ENCODE data around the gene KSR2. TPM values are rescaled to one million over a fixed set of nuclear protein-coding genes. Genes with fewer than 3 reads are reported as not detected.
"Not testable (repeated sequence)": the region's sequence is repeated elsewhere in the genome, so short reads cannot be mapped to it uniquely, and the experiment has no call there.

Gene KSR2
- total RNA-seq, 1 donor from 2014 or later: 1.4 TPM

DNA sequence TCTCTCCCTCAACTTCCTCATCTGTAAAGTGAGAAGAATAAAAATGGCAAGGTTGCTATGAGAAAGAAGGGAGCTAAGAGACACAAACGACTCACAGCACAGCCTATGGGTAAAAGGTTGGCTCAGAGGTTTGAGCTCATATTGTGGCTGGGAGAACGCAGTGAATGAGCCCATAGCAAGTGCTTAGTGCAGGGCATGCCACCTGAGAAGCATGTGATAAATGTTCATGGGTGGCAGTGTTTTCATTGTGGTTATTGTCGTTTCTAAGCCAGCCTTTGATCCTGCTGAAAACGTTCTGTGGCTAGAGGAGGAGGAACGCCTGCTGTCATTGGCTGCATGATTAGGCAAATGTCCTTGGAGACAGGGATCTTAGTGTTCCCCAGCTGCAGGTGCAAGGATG is 150.4 kb downstream of the KSR2 start:
- Histone ChIP-seq H3K4me3 (no peak overlapping the region), H3K36me3 (no peaks in the 10 kb centered on the region), H3K4me1 (no peaks in the 10 kb centered on the region), H3K27me3 (peaks cover 10% of the 10 kb centered on the region), H3K9me3 (no peaks in the 10 kb centered on the region), H3K27ac (no peak overlapping the region)
- no peak for ATAC-seq
- no peak for DNase-seq
- TF ChIP-seq, protein P1, sequence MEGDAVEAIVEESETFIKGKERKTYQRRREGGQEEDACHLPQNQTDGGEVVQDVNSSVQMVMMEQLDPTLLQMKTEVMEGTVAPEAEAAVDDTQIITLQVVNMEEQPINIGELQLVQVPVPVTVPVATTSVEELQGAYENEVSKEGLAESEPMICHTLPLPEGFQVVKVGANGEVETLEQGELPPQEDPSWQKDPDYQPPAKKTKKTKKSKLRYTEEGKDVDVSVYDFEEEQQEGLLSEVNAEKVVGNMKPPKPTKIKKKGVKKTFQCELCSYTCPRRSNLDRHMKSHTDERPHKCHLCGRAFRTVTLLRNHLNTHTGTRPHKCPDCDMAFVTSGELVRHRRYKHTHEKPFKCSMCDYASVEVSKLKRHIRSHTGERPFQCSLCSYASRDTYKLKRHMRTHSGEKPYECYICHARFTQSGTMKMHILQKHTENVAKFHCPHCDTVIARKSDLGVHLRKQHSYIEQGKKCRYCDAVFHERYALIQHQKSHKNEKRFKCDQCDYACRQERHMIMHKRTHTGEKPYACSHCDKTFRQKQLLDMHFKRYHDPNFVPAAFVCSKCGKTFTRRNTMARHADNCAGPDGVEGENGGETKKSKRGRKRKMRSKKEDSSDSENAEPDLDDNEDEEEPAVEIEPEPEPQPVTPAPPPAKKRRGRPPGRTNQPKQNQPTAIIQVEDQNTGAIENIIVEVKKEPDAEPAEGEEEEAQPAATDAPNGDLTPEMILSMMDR (IDR thresholded peaks at IDR 0.05): no peak
- intact Hi-C loops (cut with DNase I): no loop called here

DNA sequence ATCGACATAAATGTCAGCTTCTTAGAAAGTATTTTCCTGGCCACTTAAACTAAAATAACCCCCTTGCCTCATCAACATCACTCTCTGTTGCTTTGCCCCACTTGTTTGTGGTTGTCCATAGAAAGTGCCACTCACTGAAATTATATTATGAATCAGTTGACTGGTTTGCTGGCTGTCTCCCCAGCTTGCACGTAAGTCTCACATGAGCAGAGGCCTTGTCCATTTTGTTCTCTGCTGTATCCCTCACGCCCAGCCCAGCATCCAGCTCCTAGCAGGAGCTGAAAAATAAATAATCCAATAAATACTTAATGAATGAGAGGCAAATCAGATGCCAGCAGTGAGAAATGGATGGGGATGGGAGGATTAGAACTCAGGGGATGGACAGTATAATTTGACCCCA is 159.3 kb downstream of the KSR2 start:
- ATAC-seq (no peak), DNase-seq (no peak)
- no peaks in the 10 kb centered on the region for H3K36me3 ChIP-seq
- no peaks in the 10 kb centered on the region for H3K4me1 ChIP-seq
- no peak overlapping the region for H3K27ac ChIP-seq
- H3K9me3 ChIP-seq: no peaks in the 10 kb centered on the region
- TF ChIP-seq, protein P1 (IDR thresholded peaks at IDR 0.05): no peak
- intact Hi-C loops (cut with DNase I): no loop called here
- peaks cover 4% of the 10 kb centered on the region for H3K27me3 ChIP-seq
- H3K4me3 ChIP-seq: no peak overlapping the region

DNA sequence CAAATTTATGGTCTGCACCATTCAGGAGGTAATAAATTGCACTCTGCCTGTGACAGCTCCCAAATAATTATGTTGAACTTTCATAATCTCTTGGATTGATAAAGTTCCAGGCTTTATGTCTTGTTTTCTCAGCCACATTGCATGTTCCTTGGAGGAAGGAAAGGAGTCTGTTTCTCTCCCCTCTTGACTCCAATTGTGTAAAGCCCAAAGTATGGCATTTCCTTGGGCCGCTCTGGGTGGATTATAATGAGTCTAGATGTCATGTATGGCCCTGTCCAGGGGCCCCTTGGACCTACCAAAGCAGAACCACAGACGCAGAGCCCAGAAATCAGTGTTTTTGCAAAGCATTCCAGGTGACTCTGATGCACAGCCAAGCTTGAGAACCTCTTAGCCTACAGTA is 160.8 kb downstream of the KSR2 start:
- peaks cover 4% of the 10 kb centered on the region for H3K27me3 ChIP-seq
- H3K27ac ChIP-seq: no peak overlapping the region
- ATAC-seq: no peak
- no peaks in the 10 kb centered on the region for H3K4me1 ChIP-seq
- H3K36me3 ChIP-seq: no peaks in the 10 kb centered on the region
- intact Hi-C loops (cut with DNase I): no loop called here
- DNase-seq: no peak
- H3K4me3 ChIP-seq: no peak overlapping the region
- TF ChIP-seq, protein P1 (IDR thresholded peaks at IDR 0.05): no peak
- H3K9me3 ChIP-seq: no peaks in the 10 kb centered on the region

DNA sequence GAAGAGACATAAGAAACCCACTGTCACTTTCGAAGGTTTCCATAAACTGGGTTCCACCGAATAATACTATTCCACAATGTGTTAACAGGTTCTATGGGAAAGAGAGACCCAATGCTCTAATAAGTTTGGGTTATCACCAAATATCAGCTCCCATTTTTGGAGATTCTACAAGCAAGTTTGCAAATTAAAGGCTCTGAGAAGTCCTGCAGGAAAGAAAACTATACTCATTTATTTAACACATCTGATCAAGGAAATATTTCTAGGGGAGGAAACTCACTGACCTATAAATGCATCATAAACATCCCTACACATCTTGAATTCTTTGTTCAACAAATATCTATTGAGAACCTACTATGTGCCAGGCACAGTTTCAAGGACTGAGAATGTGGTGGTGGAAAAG is 161.4 kb downstream of the KSR2 start:
- no peak overlapping the region for H3K27ac ChIP-seq
- no peak for ATAC-seq
- H3K4me3 ChIP-seq: no peak overlapping the region
- no peaks in the 10 kb centered on the region for H3K4me1 ChIP-seq
- H3K27me3 ChIP-seq: peaks cover 4% of the 10 kb centered on the region
- no peaks in the 10 kb centered on the region for H3K9me3 ChIP-seq
- intact Hi-C loops (cut with DNase I): no loop called here
- H3K36me3 ChIP-seq: no peaks in the 10 kb centered on the region
- TF ChIP-seq, protein P1 (IDR thresholded peaks at IDR 0.05): no peak
- no peak for DNase-seq

DNA sequence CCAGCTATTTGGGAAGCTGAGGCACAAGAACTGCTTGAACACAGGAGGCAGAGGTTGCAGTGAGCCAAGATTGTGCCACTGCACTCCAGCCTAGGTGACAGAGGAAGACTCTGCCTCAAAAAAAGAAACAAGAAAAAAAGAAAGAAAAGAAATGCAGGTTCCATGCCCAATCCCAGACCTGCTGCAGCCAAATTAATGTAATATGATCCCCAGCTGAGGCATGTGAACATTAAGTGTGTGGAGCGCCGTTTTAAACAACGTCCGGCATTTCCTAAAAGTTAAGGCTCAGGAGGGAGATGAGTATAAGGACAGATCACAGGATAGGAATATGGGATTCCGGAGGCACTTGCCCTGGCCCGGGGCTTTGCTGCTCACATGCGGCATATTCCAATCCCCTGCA is 162.9 kb downstream of the KSR2 start:
- H3K4me3 ChIP-seq: no peak overlapping the region
- H3K27me3 ChIP-seq: peaks cover 4% of the 10 kb centered on the region
- TF ChIP-seq, protein P1 (IDR thresholded peaks at IDR 0.05): no peak
- intact Hi-C loops (cut with DNase I): no loop called here
- DNase-seq: no peak
- no peaks in the 10 kb centered on the region for H3K4me1 ChIP-seq
- ATAC-seq: no peak
- H3K9me3 ChIP-seq: no peaks in the 10 kb centered on the region
- H3K36me3 ChIP-seq: no peaks in the 10 kb centered on the region
- H3K27ac ChIP-seq: no peak overlapping the region

DNA sequence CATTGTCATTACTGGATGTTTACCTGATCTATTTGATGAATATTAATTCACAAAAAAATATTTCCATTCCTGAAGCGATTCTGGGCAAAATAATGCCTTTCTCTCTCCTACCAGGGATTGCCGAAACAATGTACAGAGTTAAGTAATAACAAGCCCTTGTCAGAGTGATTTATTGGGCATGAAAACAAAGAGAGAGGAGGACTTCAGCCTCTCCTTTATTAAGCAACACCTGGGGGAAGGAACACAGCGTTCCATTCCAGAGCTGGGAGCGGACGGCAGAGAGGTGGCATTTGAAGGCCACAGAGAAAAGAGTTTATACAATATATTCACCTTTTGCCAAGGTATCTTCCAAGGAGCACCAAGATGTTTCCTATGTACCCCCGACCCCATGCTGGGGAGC is 165.8 kb downstream of the KSR2 start:
- TF ChIP-seq, protein P1 (IDR thresholded peaks at IDR 0.05): no peak
- H3K36me3 ChIP-seq: no peaks in the 10 kb centered on the region
- H3K27ac ChIP-seq: no peak overlapping the region
- DNase-seq: no peak
- intact Hi-C loops (cut with DNase I): no loop called here
- H3K4me3 ChIP-seq: no peak overlapping the region
- no peaks in the 10 kb centered on the region for H3K27me3 ChIP-seq
- ATAC-seq: no peak
- H3K4me1 ChIP-seq: no peaks in the 10 kb centered on the region
- no peaks in the 10 kb centered on the region for H3K9me3 ChIP-seq

DNA sequence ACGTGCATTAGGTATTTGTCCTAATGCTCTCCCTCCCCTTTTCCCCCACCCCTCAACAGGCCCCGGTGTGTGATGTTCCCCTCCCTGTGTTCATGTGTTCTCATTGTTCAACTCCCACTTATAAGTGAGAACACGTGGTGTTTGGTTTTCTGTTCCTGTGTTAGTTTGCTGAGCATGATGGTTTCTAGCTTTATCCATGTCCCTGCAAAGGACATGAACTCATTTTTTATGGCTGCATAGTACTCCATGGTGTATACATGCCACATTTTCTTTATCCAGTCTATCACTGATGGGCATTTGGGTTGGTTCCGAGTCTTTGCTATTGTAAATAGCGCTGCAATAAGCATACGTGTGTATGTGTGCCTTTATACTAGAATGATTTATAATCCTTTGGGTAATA is 168.1 kb downstream of the KSR2 start:
- H3K36me3 ChIP-seq, H3K27ac ChIP-seq: not testable (repeated sequence)

More for the DNA sequence above, 168.1 kb downstream of the KSR2 start:
- H3K27me3 ChIP-seq; H3K4me3 ChIP-seq; H3K4me1 ChIP-seq; DNase-seq; intact Hi-C loops (cut with DNase I); H3K9me3 ChIP-seq; ATAC-seq: not testable (repeated sequence)

Measured in upper lobe of right lung (tissue), 1 donor.